Neural cell (in vitro differentiated cells): ENCODE results near the gene ARHGEF17. TPM values are rescaled to one million over a fixed set of nuclear protein-coding genes. Genes with fewer than 3 reads are reported as not detected.

Experiments
- H2AFZ ChIP-seq: fragments of 200-600, 300-800 bp; sonication (generic), shearing (Covaris generic); 2 replicates; pipeline ENCODE4 v1.6.0; 2014; ENCODE audit warnings: low read depth, mild to moderate bottlenecking, antibody characterized with exemption, low read length, moderate library complexity
- H3F3A ChIP-seq: fragments of 200-600 bp; shearing (Covaris generic); 2 replicates; pipeline ENCODE4 v1.6.1; 2016; ENCODE audit warnings: mild to moderate bottlenecking, moderate library complexity, mixed read lengths, antibody characterized with exemption, low read length; ENCODE audit not compliant: insufficient read depth, poor library complexity, severe bottlenecking
- H3K27ac ChIP-seq: fragments of 200-600, 300-800 bp; sonication (generic), shearing (Covaris generic); 2 replicates; pipeline ENCODE4 v1.5.1; 2014; ENCODE audit warnings: mild to moderate bottlenecking, low read length, moderate library complexity
- H3K27me3 ChIP-seq: fragments of 300-800, 200-600 bp; sonication (generic), shearing (Covaris generic); 2 replicates; pipeline ENCODE4 v1.6.0; 2014; ENCODE audit warnings: mild to moderate bottlenecking, low read depth, low read length, moderate library complexity; ENCODE audit not compliant: insufficient read depth
- H3K36me3 ChIP-seq: fragments of 300-800, 200-600 bp; sonication (generic), shearing (Covaris generic); 2 replicates; pipeline ENCODE4 v1.5.1; 2014; ENCODE audit warnings: mild to moderate bottlenecking, antibody characterized with exemption, low read length, moderate library complexity; ENCODE audit not compliant: insufficient read depth
- H3K4me2 ChIP-seq: fragments of 300-800, 200-600 bp; sonication (generic), shearing (Covaris generic); 2 replicates; pipeline ENCODE4 v1.6.0; 2014; ENCODE audit warnings: mild to moderate bottlenecking, low read length
- H3K4me3 ChIP-seq: fragments of 300-800, 200-600 bp; sonication (generic), shearing (Covaris generic); 2 replicates; pipeline ENCODE4 v1.5.1; 2014; ENCODE audit warnings: mild to moderate bottlenecking, low read length, moderate library complexity
- H3K79me2 ChIP-seq: fragments of 200-600 bp; shearing (Covaris generic); replicated peaks from 2 replicates; pipeline ENCODE4 v1.6.0; 2014; ENCODE audit warnings: mild to moderate bottlenecking, low read length, moderate library complexity; ENCODE audit not compliant: insufficient read depth
- H3K9ac ChIP-seq: fragments of 300-800, 200-600 bp; sonication (generic), shearing (Covaris generic); 2 replicates; pipeline ENCODE4 v1.6.1; 2016; ENCODE audit warnings: mild to moderate bottlenecking, low read length, mixed read lengths
- H3K9me2 ChIP-seq: fragments of 200-600 bp; shearing (Covaris generic); 2 replicates; pipeline ENCODE4 v1.6.1; 2016; ENCODE audit warnings: mild to moderate bottlenecking, low read length, mixed read lengths; ENCODE audit not compliant: insufficient read depth
- H3K9me3 ChIP-seq: fragments of 200-600, 300-800 bp; sonication (generic), shearing (Covaris generic); 2 replicates; pipeline ENCODE4 v1.6.1; 2016; ENCODE audit warnings: mild to moderate bottlenecking, mixed run types, low read length, moderate library complexity, mixed read lengths
- H4K20me1 ChIP-seq: fragments of 200-600 bp; shearing (Covaris generic); 2 replicates; pipeline ENCODE4 v1.6.1; 2016; ENCODE audit warnings: mild to moderate bottlenecking, mixed run types; ENCODE audit not compliant: insufficient read depth
- EP300 ChIP-seq: fragments of 450-650 bp; conservative IDR thresholded peaks from 2 replicates; pipeline ENCODE4 v1.6.1; 2014; ENCODE audit warnings: antibody characterized with exemption, mild to moderate bottlenecking, moderate library complexity; ENCODE audit not compliant: poor library complexity, severe bottlenecking
- EZH2 ChIP-seq: fragments of 200-600, 300-800 bp; shearing (Covaris generic), sonication (generic); IDR thresholded peaks from 2 replicates; pipeline ENCODE4 v1.6.1; 2014; ENCODE audit warnings: antibody characterized with exemption, low read length, borderline replicate concordance, mild to moderate bottlenecking; ENCODE audit not compliant: insufficient read depth, poor library complexity, severe bottlenecking
- MXI1 ChIP-seq: fragments of 450-650 bp; conservative IDR thresholded peaks from 2 replicates; pipeline ENCODE4 v1.6.1; 2014; ENCODE audit warnings: antibody characterized with exemption, mild to moderate bottlenecking; ENCODE audit not compliant: poor library complexity, severe bottlenecking
- POLR2AphosphoS5 ChIP-seq: IDR thresholded peaks from 2 replicates; pipeline ENCODE4 v1.6.1; 2012
- RAD21 ChIP-seq: fragments of 450-650 bp; conservative IDR thresholded peaks from 2 replicates; pipeline ENCODE4 v1.6.1; 2014; ENCODE audit warnings: antibody characterized with exemption, mild to moderate bottlenecking, moderate library complexity
- SMC3 ChIP-seq: fragments of 450-650 bp; conservative IDR thresholded peaks from 2 replicates; pipeline ENCODE4 v1.6.1; 2014; ENCODE audit warnings: antibody characterized with exemption, mild to moderate bottlenecking, moderate library complexity; ENCODE audit not compliant: poor library complexity
- TAF1 ChIP-seq: IDR thresholded peaks from 2 replicates; pipeline ENCODE4 v1.6.1; 2012; ENCODE audit warnings: low read depth
- polyA plus RNA-seq: library from polyadenylated mRNA; depleted of rRNA; stranded (reverse); fragments of >200 nt; gene quantifications from 2 replicates; pipeline ENCODE4 v1.2.3, GENCODE V29; 2014
- TF ChIP-seq, protein P1 (sequence below): fragments of 450-650 bp; IDR thresholded peaks from 2 replicates; pipeline ENCODE4 v1.5.1; 2014; ENCODE audit warnings: antibody characterized with exemption, mild to moderate bottlenecking, moderate library complexity; ENCODE audit not compliant: poor library complexity, severe bottlenecking
- TF ChIP-seq, protein P2 (sequence below): IDR thresholded peaks from 2 replicates; pipeline ENCODE4 v1.6.1; 2012; ENCODE audit warnings: borderline replicate concordance

Gene ARHGEF17
- polyA plus RNA-seq, 1 donor from 2014 or later = 7.9 TPM

DNA sequence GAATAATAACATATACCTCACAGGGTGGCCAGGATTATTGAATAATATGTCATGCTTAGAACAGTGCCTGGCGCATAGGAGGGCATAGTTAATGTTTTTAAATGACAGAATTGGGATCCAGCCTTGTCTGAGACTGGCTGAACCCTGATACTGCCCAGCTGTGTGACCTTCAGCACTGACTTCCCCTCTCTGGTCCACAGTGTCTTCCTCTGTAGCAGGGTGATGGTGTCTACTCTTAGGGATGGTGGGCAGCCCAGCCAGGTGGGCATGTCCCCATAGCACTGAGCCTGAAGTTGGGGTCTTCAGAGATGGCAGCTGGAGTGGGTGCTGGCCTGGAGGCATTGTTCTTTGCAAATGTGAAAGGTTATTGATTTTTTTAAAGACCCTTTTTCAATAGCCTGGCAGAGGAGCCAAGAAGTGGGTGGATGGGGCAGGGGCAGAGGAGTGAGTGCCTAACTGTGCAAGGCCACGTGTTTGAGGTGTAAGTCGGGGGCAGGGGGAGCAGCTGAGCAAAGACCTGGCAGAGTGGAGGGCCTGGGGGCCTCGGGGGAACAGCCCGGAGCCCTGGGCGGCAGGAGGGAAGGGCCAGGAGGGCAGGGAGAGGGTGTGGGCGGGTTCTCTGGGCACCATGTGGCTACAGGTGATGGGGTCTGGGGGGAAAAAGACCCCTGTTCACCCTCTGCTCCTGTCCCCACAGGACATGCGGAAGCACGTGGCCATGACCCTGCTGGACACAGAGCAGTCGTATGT lies 38.3 kb downstream of the ARHGEF17 start:
- no peak overlapping the region for H3K27ac ChIP-seq
- no peaks in the 10 kb centered on the region for H3K27me3 ChIP-seq
- no peaks in the 10 kb centered on the region for H3K9me3 ChIP-seq
- no peaks in the 10 kb centered on the region for H4K20me1 ChIP-seq
- no peaks in the 10 kb centered on the region for H3K36me3 ChIP-seq
- no peak for TF ChIP-seq EZH2
- TF ChIP-seq, protein P1, sequence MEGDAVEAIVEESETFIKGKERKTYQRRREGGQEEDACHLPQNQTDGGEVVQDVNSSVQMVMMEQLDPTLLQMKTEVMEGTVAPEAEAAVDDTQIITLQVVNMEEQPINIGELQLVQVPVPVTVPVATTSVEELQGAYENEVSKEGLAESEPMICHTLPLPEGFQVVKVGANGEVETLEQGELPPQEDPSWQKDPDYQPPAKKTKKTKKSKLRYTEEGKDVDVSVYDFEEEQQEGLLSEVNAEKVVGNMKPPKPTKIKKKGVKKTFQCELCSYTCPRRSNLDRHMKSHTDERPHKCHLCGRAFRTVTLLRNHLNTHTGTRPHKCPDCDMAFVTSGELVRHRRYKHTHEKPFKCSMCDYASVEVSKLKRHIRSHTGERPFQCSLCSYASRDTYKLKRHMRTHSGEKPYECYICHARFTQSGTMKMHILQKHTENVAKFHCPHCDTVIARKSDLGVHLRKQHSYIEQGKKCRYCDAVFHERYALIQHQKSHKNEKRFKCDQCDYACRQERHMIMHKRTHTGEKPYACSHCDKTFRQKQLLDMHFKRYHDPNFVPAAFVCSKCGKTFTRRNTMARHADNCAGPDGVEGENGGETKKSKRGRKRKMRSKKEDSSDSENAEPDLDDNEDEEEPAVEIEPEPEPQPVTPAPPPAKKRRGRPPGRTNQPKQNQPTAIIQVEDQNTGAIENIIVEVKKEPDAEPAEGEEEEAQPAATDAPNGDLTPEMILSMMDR = no peak
- no peak for TF ChIP-seq SMC3
- no peak for TF ChIP-seq TAF1
- no peak for TF ChIP-seq RAD21
- no peak for TF ChIP-seq EP300
- no peak for TF ChIP-seq POLR2AphosphoS5
- no peak for TF ChIP-seq MXI1
- TF ChIP-seq, protein P2, sequence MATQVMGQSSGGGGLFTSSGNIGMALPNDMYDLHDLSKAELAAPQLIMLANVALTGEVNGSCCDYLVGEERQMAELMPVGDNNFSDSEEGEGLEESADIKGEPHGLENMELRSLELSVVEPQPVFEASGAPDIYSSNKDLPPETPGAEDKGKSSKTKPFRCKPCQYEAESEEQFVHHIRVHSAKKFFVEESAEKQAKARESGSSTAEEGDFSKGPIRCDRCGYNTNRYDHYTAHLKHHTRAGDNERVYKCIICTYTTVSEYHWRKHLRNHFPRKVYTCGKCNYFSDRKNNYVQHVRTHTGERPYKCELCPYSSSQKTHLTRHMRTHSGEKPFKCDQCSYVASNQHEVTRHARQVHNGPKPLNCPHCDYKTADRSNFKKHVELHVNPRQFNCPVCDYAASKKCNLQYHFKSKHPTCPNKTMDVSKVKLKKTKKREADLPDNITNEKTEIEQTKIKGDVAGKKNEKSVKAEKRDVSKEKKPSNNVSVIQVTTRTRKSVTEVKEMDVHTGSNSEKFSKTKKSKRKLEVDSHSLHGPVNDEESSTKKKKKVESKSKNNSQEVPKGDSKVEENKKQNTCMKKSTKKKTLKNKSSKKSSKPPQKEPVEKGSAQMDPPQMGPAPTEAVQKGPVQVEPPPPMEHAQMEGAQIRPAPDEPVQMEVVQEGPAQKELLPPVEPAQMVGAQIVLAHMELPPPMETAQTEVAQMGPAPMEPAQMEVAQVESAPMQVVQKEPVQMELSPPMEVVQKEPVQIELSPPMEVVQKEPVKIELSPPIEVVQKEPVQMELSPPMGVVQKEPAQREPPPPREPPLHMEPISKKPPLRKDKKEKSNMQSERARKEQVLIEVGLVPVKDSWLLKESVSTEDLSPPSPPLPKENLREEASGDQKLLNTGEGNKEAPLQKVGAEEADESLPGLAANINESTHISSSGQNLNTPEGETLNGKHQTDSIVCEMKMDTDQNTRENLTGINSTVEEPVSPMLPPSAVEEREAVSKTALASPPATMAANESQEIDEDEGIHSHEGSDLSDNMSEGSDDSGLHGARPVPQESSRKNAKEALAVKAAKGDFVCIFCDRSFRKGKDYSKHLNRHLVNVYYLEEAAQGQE = no peak
- H3K4me2 ChIP-seq = no peak overlapping the region
- H3K4me3 ChIP-seq = no peak overlapping the region
- peaks cover 7% of the 10 kb centered on the region for H3K79me2 ChIP-seq
- no peaks in the 10 kb centered on the region for H3F3A ChIP-seq
- no peak overlapping the region for H3K9ac ChIP-seq
- H3K9me2 ChIP-seq = no peaks in the 10 kb centered on the region
- no peak overlapping the region for H2AFZ ChIP-seq

DNA sequence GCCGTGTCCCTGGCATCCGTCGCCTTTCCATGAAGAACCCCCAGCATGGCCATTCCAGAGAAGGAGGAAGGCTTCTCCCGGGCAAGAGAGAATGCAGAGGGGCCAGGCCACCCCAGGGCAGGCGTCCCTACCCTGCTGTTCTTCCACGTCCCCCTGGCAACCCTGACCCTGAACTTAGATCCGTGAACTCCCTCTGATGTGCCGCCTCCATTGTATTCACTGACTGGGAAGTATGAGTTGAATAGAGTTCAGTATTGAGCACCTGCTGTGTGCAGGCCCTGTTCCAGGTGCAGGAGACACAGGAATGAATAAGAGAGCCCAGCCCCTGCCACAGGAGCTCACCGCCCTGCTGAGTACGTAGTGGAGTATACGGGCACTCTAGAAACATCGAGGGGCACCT lies 39.0 kb downstream of the ARHGEF17 start:
- no peak overlapping the region for H3K27ac ChIP-seq
- H3K27me3 ChIP-seq = no peaks in the 10 kb centered on the region
- H3K9ac ChIP-seq = no peak overlapping the region
- no peaks in the 10 kb centered on the region for H3F3A ChIP-seq
- no peaks in the 10 kb centered on the region for H3K9me3 ChIP-seq
- no peaks in the 10 kb centered on the region for H4K20me1 ChIP-seq
- H3K4me3 ChIP-seq = no peak overlapping the region
- peaks cover 7% of the 10 kb centered on the region for H3K79me2 ChIP-seq
- H3K36me3 ChIP-seq = no peaks in the 10 kb centered on the region
- no peak for TF ChIP-seq MXI1
- TF ChIP-seq, protein P1 = no peak
- no peak for TF ChIP-seq RAD21
- no peak for TF ChIP-seq EP300
- no peak for TF ChIP-seq POLR2AphosphoS5
- TF ChIP-seq EZH2 = no peak
- TF ChIP-seq, protein P2 = no peak
- no peak for TF ChIP-seq TAF1
- no peak for TF ChIP-seq SMC3
- H3K9me2 ChIP-seq = no peaks in the 10 kb centered on the region
- H3K4me2 ChIP-seq = no peak overlapping the region
- no peak overlapping the region for H2AFZ ChIP-seq
